ENCODE results near the gene ORM1. TPM values are rescaled to one million over a fixed set of nuclear protein-coding genes. Genes with fewer than 3 reads are reported as not detected.

The ORM1 gene
- total and polyA plus RNA-seq, 10 of the 15 experiments (the other 5 are each of a cell fraction or from before 2014, with no cell fraction given), result 4.4 TPM; not detected in 9

DNA sequence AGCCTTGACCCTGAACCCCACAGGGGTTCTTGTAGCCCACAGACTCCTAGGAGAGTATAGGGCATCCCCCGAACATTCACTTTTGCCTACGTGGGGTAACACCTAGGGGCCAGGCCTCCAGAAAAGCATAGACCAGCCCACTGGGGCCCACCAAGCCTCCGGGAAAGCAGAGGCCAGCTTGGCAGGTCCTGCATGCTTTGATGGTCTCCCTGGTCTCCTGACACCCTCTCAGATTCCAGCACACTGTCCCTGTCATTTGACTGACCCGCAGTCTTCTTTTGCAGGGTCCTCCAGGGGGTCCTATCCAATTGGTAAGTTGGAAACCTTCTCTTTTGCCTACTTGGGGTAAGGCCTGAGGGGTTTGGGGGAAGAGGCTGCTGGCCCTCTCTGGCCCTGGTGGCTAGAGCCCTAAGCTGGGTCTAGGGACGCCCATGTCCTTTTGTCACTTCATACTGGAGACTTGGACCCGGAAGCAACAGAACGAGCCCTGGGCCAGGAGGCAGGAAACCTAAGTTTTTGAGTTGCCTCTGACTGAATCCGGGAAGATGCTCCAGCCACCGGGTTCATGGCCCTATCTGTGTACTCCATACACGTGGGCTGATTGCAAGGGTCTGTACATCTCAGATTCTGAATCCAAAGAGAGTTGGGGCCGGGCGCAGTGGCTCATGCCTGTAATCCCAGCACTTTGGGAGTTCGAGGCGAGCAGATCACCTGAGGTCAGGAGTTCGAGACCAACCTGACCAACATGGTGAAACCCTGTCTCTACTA lies 20.9 kb upstream of the ORM1 start:
- no TSS peak for BruUV-seq (replicated peaks)
- POLR2A ChIA-PET, result no interaction called here
- WGBS (ENCODE audit: insufficient coverage, insufficient replicate concordance, low lambda C conversion rate, missing lambda C conversion rate), result 24% methylated on average over 15 of the region's 15 CpGs
- Histone ChIP-seq H3K79me2 (ENCODE audit: control insufficient read depth, insufficient read depth, low read length) (no peaks in the 10 kb centered on the region), H3K27me3 (replicated peaks in 1 of 2; ENCODE audit: control insufficient read depth in 2 of 2, insufficient read depth in 2 of 2, low read length in 1 of 2) (peaks cover 0 to 8% of the 10 kb centered on the region in 2 experiments; a peak in 2 of 4 replicates), H3K36me3 (ENCODE audit: control insufficient read depth in 2 of 2, insufficient read depth in 2 of 2, low read length in 1 of 2) (no peaks in the 10 kb centered on the region), H3K4me1 (ENCODE audit: control insufficient read depth, insufficient read depth, low read length) (no peaks in the 10 kb centered on the region), H3K9ac (ENCODE audit: control insufficient read depth, insufficient read depth, low read length) (no peak overlapping the region), H4K20me1 (ENCODE audit: control insufficient read depth, insufficient read depth) (0 out of 2 replicates have a peak, but pooled peaks cover 3% of the 10 kb centered on the region), H2AFZ (ENCODE audit: control insufficient read depth, low read depth, low read length) (no peak overlapping the region), H3K9me3 (replicated peaks; ENCODE audit: control insufficient read depth, insufficient read depth, low read length) (no peaks in the 10 kb centered on the region), H3K4me3 (no peak overlapping the region), H3K27ac (ENCODE audit: control insufficient read depth, insufficient read depth) (no peak overlapping the region), H3K4me2 (ENCODE audit: control insufficient read depth, insufficient read depth) (no peak overlapping the region)
- ATAC-seq (no peak), DNase-seq (ENCODE audit: low read depth, low spot score) (no peak), FAIRE-seq (no peak)
- TF ChIP-seq USF1 (IDR thresholded peaks at IDR 0.05; ENCODE audit: borderline replicate concordance, extremely low read length, insufficient read depth, low read depth, low read length), result no peak
- TF ChIP-seq MEF2B (IDR thresholded peaks at IDR 0.05; ENCODE audit: partially characterized antibody, poor library complexity, severe bottlenecking), result no peak
- TF ChIP-seq PAX8 (IDR thresholded peaks at IDR 0.05), result no peak
- no peak for TF ChIP-seq IRF3 (IDR thresholded peaks at IDR 0.05)
- no peak for TF ChIP-seq ELK1 (IDR thresholded peaks at IDR 0.05; ENCODE audit: low read depth, low read length)
- TF ChIP-seq HDGF (IDR thresholded peaks at IDR 0.05), result no peak
- no peak for TF ChIP-seq NFYA (IDR thresholded peaks at IDR 0.05; ENCODE audit: borderline replicate concordance, low read depth, low read length)
- CTCF ChIA-PET, result no interaction called here
- SMC1A ChIA-PET (ENCODE audit: uncharacterized antibody, unreplicated experiment), result no interaction called here
- intact Hi-C loops (cut with micrococcal nuclease; ENCODE audit: unreplicated experiment) (no loop called here), in situ Hi-C loops (cut with MboI) (no loop called here)
- RAD21 ChIA-PET (ENCODE audit: unreplicated experiment), result interaction anchor here (0.6 kb wide), 1 partner anchor 385 kb away, joined by 3 read pairs; no protein-coding TSS in a partner anchor

Measured in GM12878 (cell line).